ENCODE results near the gene APP. TPM values are rescaled to one million over a fixed set of nuclear protein-coding genes. Genes with fewer than 3 reads are reported as not detected.

Gene APP
- total RNA-seq, 2 donors from 2014 or later = 460 to 557 TPM

DNA sequence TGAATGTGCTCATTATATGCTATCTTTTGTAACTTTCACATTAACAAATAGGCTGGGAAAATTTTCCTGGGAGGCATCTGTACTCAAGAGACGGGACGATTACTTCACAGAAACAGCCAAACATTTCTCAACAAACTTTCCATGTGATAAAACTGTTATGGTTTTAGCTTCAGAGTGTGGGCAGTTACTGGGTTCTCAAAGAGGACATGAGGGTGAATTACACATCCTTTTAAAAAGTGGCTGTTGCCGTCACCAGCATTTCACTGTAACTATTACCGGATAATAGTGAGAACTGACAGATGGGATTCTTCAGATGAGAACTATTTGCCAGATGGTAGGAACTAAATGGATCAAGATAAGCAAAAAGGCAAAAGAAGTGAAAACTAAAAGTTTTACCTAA, 109.1 kb downstream of the APP start:
- no peak overlapping the region for H3K4me3 Mint-ChIP-seq
- Histone ChIP-seq H3K36me3 (ENCODE audit: control insufficient read depth, insufficient read depth, low read length) (peaks cover 14% of the 10 kb centered on the region), H3K27me3 (ENCODE audit: control insufficient read depth, insufficient read depth, low read length, poor library complexity, severe bottlenecking) (no peaks in the 10 kb centered on the region), H3K27ac (ENCODE audit: low read depth, low read length) (no peak overlapping the region), H3K4me1 (ENCODE audit: control insufficient read depth, insufficient read depth, low read length) (no peaks in the 10 kb centered on the region), H3K9me3 (ENCODE audit: control insufficient read depth, low read length) (no peaks in the 10 kb centered on the region), H3K4me3 (ENCODE audit: low read length) (no peak overlapping the region), H3K9ac (ENCODE audit: extremely low read depth, low read length, poor library complexity, severe bottlenecking) (no peak overlapping the region)
- peaks cover 23% of the 10 kb centered on the region for H3K4me1 Mint-ChIP-seq
- peak overlapping the region; percentile 14 for H3K27ac Mint-ChIP-seq
- H3K36me3 Mint-ChIP-seq (ENCODE audit: low read depth) = peaks cover 11% of the 10 kb centered on the region
- TF ChIP-seq, protein P1, sequence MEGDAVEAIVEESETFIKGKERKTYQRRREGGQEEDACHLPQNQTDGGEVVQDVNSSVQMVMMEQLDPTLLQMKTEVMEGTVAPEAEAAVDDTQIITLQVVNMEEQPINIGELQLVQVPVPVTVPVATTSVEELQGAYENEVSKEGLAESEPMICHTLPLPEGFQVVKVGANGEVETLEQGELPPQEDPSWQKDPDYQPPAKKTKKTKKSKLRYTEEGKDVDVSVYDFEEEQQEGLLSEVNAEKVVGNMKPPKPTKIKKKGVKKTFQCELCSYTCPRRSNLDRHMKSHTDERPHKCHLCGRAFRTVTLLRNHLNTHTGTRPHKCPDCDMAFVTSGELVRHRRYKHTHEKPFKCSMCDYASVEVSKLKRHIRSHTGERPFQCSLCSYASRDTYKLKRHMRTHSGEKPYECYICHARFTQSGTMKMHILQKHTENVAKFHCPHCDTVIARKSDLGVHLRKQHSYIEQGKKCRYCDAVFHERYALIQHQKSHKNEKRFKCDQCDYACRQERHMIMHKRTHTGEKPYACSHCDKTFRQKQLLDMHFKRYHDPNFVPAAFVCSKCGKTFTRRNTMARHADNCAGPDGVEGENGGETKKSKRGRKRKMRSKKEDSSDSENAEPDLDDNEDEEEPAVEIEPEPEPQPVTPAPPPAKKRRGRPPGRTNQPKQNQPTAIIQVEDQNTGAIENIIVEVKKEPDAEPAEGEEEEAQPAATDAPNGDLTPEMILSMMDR (conservative IDR thresholded peaks at IDR 0.05) = no peak
- WGBS, 2 experiments (ENCODE audit: insufficient coverage in 1 of 2, insufficient read length in 1 of 2) = 93 to 98% methylated on average over 2 to 4 of the region's 4 CpGs
- H3K9me3 Mint-ChIP-seq = no peaks in the 10 kb centered on the region
- no peaks in the 10 kb centered on the region for H3K27me3 Mint-ChIP-seq (ENCODE audit: insufficient read depth)
- no peak for DNase-seq

DNA sequence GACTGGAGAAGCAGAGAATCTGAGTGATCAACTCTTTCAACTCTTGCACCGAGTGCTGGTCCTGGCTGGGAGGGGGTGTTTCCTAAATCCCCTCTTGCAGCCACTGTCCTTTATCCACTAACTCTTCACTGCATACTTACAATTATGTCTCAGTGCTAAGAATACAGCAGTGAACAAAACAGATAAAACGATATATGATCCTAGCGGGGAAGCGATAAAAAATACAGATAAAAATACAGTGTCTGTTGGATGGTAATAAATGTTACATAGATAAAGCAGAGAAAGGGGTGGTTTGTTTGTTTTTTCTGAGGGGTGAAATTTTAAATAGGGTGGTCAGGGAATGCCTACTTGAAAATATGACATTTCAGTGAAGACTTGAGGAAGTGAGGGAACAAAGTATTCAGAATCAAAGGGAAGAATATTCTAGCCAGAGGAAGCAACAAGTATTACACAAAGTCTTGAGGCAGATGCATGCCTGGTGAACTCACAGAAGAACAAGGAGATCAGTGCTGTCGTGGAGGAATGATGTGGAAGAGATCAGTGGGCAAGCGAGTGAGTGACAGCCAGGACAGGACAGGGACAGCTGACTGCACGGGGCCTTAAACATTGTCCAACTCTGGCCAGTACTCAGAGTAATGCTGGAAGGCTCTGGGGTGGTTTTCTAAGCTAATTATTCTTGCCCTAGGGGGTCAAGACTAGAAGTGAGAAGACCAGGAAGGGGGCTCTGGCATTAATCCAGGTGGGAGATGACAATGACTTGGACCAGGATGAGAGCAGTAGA, 110.0 kb downstream of the APP start:
- no peak overlapping the region for H3K27ac ChIP-seq (ENCODE audit: low read depth, low read length)
- TF ChIP-seq, protein P1 (conservative IDR thresholded peaks at IDR 0.05) = no peak
- no peak overlapping the region for H3K4me3 Mint-ChIP-seq
- peaks cover 29% of the 10 kb centered on the region for H3K4me1 Mint-ChIP-seq
- H3K36me3 ChIP-seq (ENCODE audit: control insufficient read depth, insufficient read depth, low read length) = peaks cover 14% of the 10 kb centered on the region
- no peaks in the 10 kb centered on the region for H3K27me3 Mint-ChIP-seq (ENCODE audit: insufficient read depth)
- H3K9me3 Mint-ChIP-seq = no peaks in the 10 kb centered on the region
- H3K36me3 Mint-ChIP-seq (ENCODE audit: low read depth) = peaks cover 11% of the 10 kb centered on the region
- no peak for DNase-seq
- H3K9ac ChIP-seq (ENCODE audit: extremely low read depth, low read length, poor library complexity, severe bottlenecking) = no peak overlapping the region
- H3K9me3 ChIP-seq (ENCODE audit: control insufficient read depth, low read length) = no peaks in the 10 kb centered on the region
- WGBS, 2 experiments (ENCODE audit: insufficient coverage in 1 of 2, insufficient read length in 1 of 2) = 92 to 95% methylated on average over 3 to 7 of the region's 7 CpGs
- H3K27me3 ChIP-seq (ENCODE audit: control insufficient read depth, insufficient read depth, low read length, poor library complexity, severe bottlenecking) = no peaks in the 10 kb centered on the region
- H3K4me3 ChIP-seq (ENCODE audit: low read length) = no peak overlapping the region
- peaks cover 3% of the 10 kb centered on the region for H3K4me1 ChIP-seq (ENCODE audit: control insufficient read depth, insufficient read depth, low read length)
- peak overlapping the region; percentile 2 for H3K27ac Mint-ChIP-seq

DNA sequence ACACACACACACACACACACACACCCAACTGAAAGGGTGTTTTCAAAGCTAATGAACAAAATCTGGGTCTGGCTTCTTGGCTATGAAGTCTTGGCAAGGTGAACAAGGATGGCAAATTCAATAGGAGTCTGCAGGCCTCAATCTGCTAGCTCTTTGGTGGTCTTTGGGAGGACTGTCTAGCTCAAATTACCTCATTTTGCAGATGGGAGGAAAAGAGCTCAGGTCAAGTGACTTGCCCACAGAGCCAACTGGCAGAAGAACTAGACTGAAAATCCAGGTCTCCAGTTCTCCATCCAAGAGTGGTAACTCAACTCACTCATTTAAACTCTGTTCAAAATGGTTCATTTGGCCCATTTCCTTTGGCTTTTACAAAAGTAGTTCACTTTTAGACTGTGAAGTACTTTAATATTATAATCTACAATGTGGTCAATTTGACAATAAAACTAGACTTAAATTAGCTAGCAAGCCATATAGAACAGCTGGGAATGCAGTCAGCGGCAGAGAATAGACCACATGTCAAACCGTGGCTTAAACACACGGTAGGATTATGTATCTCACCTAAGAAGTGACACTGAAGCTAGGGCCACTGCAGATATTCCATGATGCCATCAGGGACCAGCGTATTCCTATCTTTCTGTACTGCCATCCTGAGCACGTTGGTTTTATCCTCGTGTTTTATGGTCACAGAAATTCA, 112.9 kb downstream of the APP start:
- H3K4me3 ChIP-seq (ENCODE audit: low read length) = no peak overlapping the region
- no peak for DNase-seq
- no peaks in the 10 kb centered on the region for H3K27me3 ChIP-seq (ENCODE audit: control insufficient read depth, insufficient read depth, low read length, poor library complexity, severe bottlenecking)
- Mint-ChIP-seq H3K4me1 (peaks cover 32% of the 10 kb centered on the region), H3K27me3 (ENCODE audit: insufficient read depth) (no peaks in the 10 kb centered on the region), H3K4me3 (no peak overlapping the region), H3K9me3 (no peaks in the 10 kb centered on the region), H3K36me3 (ENCODE audit: low read depth) (peaks cover 21% of the 10 kb centered on the region), H3K27ac (no peak overlapping the region)
- 96 to 98% methylated on average over 5 to 6 of the region's 6 CpGs for WGBS, 2 experiments (ENCODE audit: insufficient coverage in 1 of 2, insufficient read length in 1 of 2)
- H3K4me1 ChIP-seq (ENCODE audit: control insufficient read depth, insufficient read depth, low read length) = peaks cover 3% of the 10 kb centered on the region
- H3K9ac ChIP-seq (ENCODE audit: extremely low read depth, low read length, poor library complexity, severe bottlenecking) = no peak overlapping the region
- H3K27ac ChIP-seq (ENCODE audit: low read depth, low read length) = no peak overlapping the region
- H3K9me3 ChIP-seq (ENCODE audit: control insufficient read depth, low read length) = no peaks in the 10 kb centered on the region
- TF ChIP-seq, protein P1 (conservative IDR thresholded peaks at IDR 0.05) = no peak
- H3K36me3 ChIP-seq (ENCODE audit: control insufficient read depth, insufficient read depth, low read length) = peaks cover 23% of the 10 kb centered on the region

Measured in endodermal cell (in vitro differentiated cells).